ENCODE measurements around the gene BCAS1.

DNA sequence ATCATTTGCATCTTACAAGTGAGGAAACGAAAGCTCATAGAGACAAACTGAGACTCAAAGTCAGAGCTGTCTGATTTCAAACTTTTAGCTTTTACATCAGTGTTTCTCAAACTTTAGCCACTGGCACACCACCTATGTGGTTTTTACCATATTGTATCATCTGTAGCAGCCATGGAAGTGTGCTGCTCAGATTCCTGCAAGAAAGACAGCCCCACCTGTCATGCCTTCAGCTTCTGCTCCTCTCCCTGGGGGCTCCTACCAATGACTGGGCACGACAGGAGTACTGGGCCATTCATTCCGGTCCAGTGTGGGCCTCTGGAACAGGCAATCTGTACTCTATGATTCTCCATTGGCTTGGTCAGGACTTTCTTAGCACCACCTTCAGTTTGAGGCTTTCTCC is 87.0 kb downstream of the BCAS1 start:
- TF ChIP-seq, protein P1, sequence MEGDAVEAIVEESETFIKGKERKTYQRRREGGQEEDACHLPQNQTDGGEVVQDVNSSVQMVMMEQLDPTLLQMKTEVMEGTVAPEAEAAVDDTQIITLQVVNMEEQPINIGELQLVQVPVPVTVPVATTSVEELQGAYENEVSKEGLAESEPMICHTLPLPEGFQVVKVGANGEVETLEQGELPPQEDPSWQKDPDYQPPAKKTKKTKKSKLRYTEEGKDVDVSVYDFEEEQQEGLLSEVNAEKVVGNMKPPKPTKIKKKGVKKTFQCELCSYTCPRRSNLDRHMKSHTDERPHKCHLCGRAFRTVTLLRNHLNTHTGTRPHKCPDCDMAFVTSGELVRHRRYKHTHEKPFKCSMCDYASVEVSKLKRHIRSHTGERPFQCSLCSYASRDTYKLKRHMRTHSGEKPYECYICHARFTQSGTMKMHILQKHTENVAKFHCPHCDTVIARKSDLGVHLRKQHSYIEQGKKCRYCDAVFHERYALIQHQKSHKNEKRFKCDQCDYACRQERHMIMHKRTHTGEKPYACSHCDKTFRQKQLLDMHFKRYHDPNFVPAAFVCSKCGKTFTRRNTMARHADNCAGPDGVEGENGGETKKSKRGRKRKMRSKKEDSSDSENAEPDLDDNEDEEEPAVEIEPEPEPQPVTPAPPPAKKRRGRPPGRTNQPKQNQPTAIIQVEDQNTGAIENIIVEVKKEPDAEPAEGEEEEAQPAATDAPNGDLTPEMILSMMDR (conservative IDR thresholded peaks at IDR 0.05) = no peak
- no peak for TF ChIP-seq EZH2 (IDR thresholded peaks at IDR 0.05; ENCODE audit: low read depth)
